Ecto neural progenitor cell (in vitro differentiated cells): ENCODE results near the gene LGALS4.
A peak's percentile ranks its signal among the peaks of the same experiment; 100 is the strongest.
"Not testable (repeated sequence)": the region's sequence is repeated elsewhere in the genome, so short reads cannot be mapped to it uniquely, and the experiment has no call there.

ENCODE experiments used
- DNase-seq: peaks from one replicate; pipeline ENCODE4 v3.0.0-alpha.2; 2018; ENCODE audit warnings: low spot score

LGALS4 gene

DNA sequence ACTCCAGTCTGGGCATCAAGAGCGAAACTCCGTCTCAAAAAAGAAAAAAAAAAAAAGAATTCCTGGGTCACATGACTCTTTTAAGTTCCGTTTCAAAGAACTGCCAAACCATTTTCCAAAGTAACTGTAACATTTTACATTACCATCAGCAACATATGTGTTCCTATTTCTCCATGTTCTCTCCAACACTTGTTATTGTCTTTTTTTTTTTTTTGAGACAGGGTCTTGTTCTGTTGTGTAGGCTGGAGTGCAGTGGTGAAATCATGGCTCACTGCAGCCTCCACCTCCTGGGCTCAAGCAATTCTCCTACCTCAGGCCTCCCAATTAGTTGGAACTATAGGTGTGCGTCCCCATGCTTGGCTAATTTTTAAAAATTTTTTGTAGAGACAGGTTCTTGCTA is 17.2 kb downstream of the LGALS4 start:
- DNase-seq: no peak

DNA sequence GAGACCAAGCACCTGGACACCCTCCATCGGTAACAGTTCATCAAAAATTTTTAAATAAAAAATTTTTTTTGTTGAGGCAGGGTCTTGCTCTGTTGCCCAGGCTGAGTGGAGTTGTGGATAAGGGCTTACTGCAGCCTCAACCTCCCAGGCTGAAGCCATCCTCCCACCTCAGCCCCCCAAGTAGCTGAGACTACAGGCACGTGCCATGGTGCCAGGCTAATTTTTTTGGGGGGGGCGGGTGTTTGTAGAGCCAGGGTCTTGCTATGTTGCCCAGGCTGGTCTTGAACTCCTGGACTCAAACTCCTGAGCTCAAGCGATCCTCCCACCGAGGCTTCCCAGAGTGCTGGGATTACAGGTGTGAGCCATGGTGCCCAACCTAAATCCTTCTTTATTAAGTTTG is 19.1 kb downstream of the LGALS4 start:
- no peak for DNase-seq

DNA sequence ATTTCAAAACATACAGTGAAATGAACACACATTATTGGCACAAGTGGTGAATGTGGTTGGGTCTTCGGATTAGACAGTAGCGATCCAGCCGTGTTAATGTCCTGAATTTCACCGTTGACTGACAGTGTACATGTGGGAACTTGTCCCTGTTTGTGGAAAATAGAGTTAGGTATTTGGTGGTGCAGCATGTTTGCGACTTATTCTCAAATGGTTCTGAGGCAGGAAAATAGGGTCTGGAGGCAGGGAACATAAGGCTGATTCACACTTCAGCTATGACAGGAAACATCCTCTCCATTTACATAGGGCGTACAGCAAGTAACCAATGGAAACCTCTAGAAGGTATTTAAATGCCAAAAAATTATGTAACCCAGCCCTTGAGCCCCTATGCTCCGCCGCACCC is 19.6 kb downstream of the LGALS4 start:
- no peak for DNase-seq

DNA sequence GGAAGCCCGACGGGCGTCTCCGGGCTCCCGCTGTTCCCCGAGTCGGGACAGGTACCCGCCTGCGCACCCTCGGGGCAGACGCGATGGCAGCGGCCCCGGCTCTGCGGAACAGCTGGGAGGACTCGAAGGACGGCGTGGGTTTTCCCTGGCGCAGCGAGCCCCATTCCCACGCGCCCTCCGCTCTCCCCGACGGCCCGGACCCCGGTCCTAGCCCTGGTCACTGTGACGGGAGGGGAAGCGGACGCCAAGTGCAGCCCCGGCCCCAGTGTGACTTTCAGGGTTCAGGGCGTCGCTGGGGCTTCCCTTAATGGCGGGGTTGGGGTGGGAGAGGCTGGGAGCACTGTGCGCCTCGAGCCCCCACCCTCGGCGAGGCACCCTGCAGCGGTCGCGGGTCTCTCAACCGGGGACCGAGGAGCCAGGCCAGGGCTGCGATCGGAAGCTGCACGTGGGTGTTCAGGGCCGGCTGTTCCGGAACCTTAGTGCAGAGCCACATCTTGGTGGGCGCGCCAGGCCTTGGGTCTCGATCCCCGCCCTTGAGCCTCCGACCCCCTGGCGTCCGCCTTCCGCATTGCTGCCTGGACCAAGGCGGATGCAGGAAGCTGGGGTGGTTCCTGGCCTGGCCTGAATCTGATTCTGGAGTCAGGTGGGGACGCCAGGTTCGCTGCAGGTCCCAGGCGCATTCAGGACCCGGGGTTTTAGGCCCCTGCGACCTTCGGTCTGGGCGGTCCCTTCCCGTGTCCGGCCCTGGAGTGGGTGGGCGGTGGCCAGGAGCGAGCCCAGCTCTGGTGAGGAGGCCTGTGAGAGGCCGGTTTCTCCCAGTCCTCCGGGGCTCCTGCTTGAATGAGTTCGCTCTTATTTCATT is 20.3 kb downstream of the LGALS4 start:
- peak; percentile 63 for DNase-seq

DNA sequence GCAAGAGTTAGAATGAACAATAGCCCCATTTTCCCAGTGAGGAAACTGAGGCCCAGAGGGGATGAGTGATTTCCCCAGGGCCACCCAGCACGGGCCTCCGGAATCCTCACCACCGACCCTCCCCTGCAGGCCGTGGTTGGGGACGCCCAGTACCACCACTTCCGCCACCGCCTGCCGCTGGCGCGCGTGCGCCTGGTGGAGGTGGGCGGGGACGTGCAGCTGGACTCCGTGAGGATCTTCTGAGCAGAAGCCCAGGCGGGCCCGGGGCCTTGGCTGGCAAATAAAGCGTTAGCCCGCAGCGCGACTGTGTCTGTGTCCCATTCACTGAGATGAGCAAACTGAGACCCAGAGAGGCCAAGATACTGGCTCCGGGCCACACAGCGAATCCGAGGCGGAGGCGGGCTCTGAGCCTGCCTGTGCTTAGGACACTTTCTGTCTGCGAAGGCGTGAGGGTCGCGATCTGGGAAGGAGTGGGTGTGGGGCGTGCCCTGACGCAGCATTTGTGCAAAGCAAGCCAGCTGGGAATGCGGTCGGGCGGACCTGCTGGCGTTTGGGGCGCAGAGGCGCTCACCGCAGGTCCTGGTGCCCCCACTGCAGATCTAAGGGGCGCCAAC is 21.2 kb downstream of the LGALS4 start:
- not testable (repeated sequence) for DNase-seq

DNA sequence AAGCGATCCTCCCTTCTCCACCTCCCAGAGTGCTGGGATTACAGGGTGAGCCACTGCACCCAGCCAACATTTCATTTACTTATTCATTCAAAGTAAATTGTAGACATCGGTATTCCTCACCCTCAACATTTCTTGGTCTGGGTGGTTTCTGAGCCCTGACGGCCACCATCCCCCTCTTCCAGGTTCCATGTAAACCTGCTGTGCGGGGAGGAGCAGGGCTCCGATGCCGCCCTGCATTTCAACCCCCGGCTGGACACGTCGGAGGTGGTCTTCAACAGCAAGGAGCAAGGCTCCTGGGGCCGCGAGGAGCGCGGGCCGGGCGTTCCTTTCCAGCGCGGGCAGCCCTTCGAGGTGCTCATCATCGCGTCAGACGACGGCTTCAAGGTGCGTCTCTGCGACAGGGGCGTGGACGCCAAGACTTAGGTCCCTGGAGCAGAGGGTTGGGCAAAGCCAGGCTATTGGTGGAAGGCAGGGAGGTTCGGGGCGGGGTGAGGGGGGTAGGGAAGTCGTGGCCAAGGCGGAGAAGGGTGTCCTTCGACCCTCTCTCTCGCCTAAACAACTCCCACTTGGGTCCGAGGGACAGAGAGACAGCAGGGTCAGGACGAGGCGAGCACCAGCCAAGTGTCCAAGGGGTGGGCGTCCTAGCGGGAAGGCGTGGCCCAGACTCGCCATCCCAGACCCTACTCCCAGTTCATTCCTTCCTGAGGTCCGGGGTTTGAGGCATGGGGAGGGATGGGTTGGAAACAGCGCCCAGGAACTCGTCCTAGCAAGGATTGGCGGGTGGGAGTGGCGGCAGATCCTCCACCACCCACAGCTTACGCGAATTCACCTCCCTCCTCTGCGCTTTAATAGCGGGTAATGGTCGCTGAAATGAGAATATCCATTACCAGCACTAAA is 22.0 kb downstream of the LGALS4 start:
- not testable (repeated sequence) for DNase-seq

DNA sequence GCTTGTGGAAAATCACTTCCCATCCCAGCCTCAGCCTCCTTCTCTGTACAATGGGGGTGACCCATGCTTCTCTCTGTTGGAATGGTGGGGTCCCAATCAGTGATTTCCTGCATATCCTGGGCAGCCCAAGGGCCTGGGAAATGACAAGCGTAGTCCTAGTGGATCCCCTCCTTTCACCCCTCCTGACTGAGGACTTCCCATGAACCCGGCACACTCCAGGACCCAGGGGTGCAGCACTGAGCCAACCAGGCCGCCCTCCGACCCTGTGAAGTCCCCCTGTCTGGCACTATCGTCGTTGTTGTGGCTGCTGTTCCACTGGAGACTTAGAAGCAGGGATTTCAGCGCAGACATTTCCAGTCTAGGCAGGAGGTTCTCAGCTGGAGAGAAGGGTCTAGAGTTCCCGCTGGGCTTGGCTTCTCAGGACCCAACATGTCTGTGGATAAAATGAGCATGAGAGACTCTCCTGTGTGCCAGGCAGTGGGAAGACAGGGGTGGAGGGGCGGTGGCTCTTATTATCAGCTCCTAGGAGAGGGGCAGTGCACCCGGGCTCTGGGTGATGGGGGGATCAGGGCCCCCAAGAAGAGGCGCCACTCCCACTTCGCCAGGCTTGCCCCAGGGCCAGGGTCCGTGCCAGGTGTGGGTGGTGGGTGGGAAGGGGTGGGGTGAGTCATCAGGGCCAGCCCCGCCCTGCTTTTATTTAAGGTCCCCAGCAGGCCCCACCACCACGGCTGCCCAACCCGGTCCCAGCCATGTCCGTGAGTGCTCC is 24.1 kb downstream of the LGALS4 start, which contains the start of gene LGALS7B:
Gene LGALS7B (plus strand): TSS at position 723 of the 766 bp plus-strand sequence. CDS start 27 bp downstream, at position 750.
- no peak for DNase-seq

DNA sequence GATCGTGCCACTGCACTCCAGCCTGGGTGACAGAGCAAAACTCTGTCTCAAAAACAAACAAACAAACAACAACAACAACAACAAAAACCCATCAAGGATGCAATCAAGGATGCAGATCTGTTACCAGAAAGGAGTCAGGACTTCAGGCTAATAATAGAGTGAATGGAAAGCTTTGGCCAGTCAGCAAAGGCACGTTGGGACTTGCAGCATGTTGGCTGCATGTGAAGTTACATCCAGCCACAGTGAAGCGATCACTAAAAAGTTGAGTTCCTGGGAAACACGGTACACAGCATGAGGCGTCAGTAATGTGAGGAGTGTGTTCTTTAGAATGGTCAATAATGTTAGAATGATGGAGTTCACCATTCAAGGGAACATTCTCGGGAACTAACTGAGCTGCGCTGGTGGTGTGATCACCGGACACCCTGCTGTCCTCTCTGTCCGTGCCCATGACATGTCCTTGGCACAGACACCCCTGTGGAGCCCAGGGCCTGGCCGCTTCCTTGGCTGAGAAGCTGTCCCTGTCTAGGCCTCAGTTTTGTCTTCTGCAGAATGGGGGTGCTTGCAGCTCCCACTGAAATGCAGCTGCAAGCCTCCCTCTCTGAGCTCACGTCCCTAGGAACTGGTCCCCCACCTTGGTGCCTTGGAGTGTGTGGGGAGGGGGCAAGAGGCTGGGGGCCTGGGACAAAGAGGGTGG is 26.0 kb downstream of the LGALS4 start:
- DNase-seq: no peak

DNA sequence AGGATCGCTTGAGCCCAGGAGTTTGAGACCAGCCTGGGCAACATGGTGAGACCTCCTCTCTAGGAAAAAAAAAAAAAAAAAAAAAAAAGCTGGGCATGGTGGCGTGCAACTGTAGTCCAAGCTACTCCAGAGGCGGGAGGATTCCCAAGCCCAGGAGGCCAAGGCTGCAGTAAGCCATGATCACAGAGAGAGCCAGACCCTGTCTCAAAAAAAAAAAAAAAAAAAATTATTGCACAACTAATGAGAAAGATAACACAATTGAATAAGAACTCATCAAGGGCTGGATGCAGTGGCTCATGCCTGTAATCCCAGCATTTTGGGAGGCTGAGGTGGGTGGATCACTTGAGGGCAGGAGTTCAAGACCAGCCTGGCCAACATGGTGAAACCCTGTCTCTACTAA is 26.7 kb downstream of the LGALS4 start:
- DNase-seq: not testable (repeated sequence)

DNA sequence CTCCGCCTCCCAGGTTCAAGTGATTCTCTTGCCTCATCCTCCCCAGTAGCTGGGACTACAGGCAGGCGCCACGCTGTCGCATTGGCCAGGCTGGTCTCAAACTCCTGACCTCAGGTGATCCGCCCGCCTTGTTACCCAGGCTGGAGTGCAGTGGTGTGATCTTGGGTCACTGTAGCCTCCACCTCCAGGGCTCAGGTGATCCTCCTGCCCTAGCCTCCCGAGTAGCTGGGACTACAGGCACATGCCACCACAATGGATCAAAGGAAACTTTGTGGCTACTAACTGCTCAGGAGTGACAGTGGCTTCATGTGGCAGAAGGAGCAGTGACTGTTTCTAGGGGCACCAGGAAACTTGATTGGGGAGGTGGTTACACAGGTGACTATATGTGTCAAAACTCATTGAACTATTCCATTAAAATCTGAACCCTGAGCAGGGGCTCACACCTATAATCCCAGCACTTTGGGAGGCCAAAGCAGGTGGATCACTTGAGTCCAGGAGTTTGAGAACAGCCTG is 27.5 kb downstream of the LGALS4 start:
- DNase-seq: no peak

DNA sequence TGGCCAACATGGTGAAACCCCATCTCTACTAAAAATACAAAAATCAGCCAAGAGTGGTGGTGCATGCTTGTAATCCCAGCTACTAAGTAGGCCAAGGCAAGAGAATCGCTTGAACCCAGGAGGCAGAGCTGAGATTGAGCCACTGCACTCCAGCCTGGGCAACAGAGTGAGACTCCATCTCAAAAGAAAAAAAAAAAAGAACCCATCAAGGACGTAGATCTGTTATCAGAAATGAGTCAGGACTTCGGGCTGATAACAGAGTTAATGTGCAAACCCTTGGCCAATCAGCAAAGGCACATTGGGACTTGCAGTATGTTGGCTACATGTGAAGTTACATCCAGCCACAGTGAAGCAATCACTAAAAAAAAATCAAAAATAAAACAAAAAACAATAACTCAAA is 28.5 kb downstream of the LGALS4 start:
- DNase-seq: no peak

DNA sequence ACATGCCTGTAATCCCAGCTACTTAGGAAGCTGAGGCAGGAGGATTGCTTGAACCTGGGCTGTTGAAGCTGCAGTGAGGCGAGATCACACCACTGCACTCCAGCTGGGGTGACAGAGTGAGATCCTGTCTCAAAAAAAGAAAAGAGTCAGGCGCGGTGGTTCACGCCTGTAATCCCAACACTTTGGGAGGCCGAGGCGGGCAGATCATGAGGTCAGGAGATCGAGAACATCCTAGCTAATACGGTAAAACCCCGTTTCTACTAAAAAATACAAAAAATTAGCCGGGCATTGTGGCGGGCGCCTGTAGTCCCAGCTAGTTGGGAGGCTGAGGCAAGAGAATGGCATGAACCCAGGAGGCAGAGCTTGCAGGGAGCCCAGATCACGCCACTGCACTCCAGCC is 30.5 kb downstream of the LGALS4 start:
- not testable (repeated sequence) for DNase-seq

DNA sequence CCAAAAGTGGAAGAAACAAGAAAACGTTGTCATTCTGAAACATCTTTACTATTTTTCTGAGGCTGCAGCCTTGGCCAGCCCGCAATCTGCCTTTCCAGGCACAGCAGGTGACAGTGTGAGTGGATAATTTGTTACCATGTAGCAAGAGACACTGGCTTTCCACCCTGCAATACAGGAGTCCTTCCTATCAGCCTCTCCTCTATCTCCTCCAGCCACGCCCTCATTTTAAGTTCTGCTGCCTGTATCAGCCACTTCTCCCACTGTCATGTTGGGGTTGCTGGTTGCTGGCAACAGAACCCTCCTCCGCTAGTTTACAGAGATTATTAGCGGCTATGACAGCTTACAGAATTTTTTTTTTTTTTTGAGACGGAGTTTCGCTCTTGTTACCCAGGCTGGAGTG is 31.7 kb downstream of the LGALS4 start:
- no peak for DNase-seq

DNA sequence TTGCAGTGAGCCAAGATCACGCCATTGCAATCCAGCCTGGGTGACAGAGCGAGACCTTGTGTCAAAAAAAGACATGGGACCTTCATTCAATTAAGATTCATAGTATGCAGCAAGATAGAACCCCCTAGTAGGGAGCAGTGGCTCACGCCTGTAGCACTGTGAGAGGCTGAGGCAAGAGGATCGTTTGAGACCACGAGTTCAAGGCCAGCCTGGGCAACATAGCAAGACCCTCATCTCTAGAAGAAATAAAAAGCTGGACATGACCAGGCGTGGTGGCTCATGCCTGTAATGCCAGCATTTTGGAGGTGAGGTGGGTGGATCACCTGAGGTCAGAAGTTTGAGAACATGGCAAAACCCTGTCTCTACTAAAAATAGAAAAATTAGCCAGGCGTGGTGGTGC is 32.3 kb downstream of the LGALS4 start:
- no peak for DNase-seq

DNA sequence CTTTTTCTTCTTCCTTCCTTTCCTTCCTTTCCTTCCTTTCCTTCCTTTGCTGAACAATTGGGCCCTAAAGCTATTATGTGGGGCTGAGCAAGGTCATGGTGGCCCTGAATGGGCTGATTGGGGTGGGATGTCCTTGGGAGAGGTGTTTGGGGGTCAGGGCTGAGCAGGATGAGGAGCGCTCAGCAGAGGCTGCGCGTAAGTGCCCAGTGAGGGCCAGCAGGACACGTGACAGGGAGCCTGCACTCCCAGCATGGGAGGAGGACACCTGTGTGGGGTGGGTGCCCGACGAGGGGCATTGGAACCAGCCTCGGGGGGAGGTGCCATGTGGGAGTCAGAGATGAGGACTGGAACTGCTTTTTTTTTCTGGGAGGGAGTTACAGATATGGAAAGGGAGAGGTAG is 34.0 kb downstream of the LGALS4 start:
- no peak for DNase-seq

DNA sequence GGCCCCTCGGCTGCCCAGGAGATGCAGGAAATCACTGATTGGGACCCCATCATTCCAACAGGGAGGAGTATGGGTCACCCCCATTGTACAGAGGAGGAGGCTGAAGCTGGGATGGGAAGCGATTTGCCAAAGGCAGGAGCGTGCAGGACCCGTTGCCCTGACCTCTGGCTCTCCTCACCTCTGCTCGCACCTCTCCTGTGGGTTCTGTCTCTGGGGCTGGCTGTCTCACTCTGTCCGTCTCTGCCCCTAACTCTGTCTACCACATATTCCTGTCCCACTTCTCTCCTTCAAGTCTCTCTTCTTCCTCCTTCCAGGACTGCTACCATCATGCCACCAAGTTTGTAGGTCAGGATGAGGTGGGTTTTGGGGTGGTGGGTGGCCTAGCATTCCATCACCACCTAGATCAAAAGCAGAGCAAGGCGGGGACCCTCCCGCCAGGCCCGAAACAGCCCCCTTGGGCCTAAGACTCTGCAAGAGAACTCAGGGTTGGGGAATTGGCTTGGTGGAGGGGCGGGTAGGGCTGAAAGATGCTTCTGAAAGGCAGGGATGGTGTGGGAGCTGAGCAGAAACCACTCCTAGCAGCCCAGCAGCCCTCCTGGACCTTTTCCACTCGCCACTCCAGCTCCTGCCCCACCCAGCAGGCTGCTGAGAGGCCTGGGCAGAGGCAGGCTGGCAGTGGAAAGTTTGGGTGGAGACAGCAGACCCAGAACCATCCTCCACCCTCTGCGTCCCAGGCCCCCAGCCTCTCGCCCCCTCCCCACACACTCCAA is 38.4 kb downstream of the LGALS4 start:
- no peak for DNase-seq

DNA sequence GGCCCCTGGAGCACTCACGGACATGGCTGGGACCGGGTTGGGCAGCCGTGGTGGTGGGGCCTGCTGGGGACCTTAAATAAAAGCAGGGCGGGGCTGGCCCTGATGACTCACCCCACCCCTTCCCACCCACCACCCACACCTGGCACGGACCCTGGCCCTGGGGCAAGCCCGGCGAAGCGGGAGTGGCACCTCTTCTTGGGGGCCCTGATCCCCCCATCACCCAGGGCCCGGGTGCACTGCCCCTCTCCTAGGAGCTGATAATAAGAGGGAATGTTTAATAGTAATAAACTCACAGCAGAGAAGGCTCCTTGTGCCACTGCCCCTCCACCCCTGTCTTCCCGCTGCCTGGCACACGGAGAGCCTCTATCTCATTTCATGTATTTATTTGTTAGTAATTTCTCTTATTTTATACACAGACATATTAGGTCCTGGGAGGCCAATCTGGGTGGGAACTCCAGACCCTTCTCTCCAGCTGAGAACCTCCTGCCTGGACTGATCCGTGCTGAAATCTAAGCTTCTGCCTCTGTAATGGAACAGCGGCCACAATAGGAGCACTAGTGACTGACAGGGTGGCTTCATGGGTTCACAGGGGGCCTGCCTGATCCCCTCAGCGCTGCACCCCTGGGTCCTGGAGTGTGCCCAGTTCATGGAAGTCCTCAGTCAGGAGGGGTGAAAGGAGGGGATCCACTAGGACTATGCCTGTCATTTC is 39.1 kb downstream of the LGALS4 start, which contains the start of gene LGALS7:
Gene LGALS7 (minus strand): TSS at position 49 of the 709 bp plus-strand sequence. CDS start 25 bp downstream, at position 24.
- DNase-seq: no peak

DNA sequence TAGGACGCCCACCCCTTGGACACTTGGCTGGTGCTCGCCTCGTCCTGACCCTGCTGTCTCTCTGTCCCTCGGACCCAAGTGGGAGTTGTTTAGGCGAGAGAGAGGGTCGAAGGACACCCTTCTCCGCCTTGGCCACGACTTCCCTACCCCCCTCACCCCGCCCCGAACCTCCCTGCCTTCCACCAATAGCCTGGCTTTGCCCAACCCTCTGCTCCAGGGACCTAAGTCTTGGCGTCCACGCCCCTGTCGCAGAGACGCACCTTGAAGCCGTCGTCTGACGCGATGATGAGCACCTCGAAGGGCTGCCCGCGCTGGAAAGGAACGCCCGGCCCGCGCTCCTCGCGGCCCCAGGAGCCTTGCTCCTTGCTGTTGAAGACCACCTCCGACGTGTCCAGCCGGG is 41.2 kb downstream of the LGALS4 start:
- DNase-seq: not testable (repeated sequence)

DNA sequence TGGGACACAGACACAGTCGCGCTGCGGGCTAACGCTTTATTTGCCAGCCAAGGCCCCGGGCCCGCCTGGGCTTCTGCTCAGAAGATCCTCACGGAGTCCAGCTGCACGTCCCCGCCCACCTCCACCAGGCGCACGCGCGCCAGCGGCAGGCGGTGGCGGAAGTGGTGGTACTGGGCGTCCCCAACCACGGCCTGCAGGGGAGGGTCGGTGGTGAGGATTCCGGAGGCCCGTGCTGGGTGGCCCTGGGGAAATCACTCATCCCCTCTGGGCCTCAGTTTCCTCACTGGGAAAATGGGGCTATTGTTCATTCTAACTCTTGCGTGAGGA is 41.8 kb downstream of the LGALS4 start:
- DNase-seq: not testable (repeated sequence)
